Activated naive CD8-positive, alpha-beta T cell treated with anti-CD3 and anti-CD28 coated beads, Interleukin-2, amount 50 U/mL, for 16 hours (primary cell): ENCODE results near the gene SMIM1.
"Not testable (repeated sequence)": the region's sequence is repeated elsewhere in the genome, so short reads cannot be mapped to it uniquely, and the experiment has no call there.

Source experiments
- DNase-seq: peaks from one replicate; pipeline ENCODE4 v3.0.0-alpha.2; 2020; ENCODE audit warnings: low read depth, low spot score

Gene SMIM1

GRCh38 chr1:3736708-3737107 lies 35.8 kb upstream of the SMIM1 start:
- no peak for DNase-seq

- no peak for DNase-seq
Observed at GRCh38 chr1:3738943-3739342, 33.6 kb upstream of the SMIM1 start.

DNA sequence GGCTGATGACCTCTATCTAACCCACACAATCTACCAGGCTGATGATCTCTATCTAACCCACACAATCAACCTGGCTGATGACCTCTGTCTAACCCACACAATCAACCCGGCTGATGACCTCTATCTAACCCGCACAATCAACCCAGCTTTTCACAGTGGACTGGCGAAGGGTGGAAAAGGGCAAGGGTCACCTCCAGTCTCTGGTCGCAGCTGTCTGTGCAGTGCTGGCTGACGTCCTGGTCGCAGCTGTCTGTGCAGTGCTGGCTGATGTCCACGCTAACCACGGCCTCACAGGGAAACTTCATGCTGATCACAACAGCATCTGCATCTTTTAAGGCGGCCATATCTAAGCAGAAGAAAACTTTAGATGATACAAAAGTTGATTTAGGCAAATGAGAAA lies 32.5 kb upstream of the SMIM1 start:
- DNase-seq: no peak

DNA sequence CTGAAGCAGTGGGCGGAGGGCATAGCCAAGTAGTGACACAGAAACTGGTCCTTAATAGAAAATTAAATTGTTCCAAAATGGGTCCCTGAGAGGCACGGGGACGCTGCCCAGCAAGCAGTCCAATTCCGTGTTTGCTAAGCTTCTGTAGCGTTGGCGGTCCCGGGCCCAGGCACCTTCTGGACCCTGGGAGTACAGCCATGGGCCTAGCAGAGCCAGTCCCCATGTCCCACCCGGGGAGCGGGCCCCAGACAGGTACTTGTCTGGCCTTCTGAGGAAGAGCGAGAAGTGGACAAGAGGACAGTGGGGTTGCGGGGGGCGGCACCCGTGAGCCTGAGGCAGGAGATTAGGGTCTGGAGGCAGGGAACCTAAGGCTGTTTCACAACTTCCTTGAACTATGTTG lies 31.8 kb upstream of the SMIM1 start:
- no peak for DNase-seq

DNA sequence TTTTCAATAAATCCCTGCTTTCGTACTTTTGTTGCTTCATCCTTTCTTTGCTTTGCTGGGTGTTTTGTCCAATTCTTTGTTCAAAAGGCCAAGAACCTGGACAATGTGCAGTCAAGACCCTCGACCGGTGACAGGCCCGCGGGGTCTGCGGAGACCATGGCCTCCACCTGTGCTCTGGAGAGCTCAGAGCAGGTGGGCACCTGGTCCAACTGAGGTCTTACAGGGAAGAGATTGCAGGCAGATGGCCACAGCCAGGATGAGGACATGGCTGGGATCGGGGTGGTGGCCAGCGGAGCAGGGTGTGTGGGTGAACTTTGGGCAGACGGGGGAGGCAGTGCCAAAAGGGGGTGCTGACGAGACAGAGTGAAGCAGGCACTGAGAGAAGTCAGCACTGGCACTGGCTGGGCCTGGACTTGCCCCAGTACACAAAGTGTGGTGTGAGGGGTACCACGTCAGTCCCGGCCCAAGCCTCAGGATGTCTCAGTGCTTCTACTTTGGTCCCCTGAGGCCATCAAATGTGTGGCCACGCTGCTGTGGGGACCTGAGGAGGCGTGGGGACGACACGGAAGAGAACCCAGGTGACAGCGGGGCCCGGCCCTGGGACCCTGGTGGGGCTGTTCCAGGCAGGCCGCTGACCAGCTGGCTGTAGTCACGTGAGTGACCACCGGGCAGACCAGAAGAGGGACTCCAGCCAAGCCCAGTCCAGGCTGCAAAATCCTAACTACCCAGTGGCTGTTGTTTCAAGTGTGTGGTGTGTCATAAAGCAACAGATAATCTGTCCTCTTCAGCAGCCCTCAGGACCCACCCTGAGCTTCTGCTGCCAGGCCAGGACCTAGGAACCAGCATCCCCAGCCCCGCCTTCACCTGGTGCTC lies 30.7 kb upstream of the SMIM1 start:
- no peak for DNase-seq

DNA sequence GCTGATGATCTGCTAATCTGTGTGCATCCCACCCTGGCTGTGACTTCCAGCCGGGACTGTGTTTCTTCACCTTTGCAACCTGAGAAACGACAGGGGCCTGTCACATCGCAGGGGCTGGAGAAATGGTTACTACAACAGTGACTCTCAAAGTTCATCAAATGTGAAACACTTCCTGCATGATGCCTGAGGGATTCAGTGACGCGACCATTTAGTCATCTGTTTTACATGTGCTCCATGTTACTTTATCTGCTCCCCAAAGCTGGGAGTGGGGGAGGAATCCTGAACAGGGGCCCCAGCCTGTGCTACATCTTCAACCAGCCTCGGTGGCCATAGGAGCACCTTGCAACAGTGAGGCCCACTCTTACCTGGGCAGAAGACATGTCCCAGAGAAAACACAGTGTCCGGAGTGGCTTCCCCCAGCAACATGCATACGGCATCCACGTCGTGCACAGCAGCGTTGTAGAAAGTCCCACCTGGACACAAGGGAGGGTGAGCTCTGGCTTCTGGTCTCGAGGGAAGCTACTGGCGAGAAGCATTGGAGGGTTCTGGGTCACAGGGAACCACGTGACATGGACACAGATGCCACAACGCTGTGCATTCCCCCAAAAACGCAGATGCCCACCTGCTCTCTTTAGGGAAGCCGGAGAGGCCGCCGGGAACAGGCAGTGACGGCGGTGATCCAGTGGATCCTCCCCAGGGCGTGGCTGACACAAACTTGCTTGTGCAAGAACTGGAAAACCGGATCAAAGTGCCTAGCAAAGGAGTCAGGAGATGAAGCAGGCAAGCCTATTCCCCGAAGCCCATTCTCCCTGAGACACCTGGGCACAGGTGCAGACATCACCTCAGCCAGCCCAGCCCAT lies 29.9 kb upstream of the SMIM1 start:
- no peak for DNase-seq

- no peak for DNase-seq
Observed at GRCh38 chr1:3743421-3743820, 29.1 kb upstream of the SMIM1 start.

- DNase-seq: no peak
Observed at GRCh38 chr1:3743826-3744225, 28.7 kb upstream of the SMIM1 start.

DNA sequence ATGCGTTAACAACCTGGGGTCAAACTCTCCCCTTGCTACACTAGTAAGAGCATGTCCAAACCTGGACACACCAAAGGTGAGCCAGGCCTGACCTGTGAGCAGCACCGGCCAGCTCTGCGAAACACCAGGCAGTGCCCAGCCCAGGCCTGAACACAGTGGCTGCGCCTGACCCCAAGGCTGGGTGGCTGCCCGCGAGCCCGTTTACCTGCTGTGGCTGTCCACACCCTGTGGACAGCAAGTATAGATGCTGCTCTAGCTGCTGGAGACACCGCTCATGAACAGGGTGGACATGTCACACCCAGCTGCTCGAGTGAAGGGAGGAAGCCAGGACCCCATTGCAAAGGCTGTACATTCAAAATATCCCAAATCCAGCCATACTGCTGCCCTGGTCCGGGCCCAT lies 27.9 kb upstream of the SMIM1 start:
- DNase-seq: no peak

- no peak for DNase-seq
Observed at GRCh38 chr1:3745071-3745470, 27.5 kb upstream of the SMIM1 start.

GRCh38 chr1:3745590-3746381 lies 26.8 kb upstream of the SMIM1 start:
- DNase-seq: no peak

GRCh38 chr1:3746389-3746829 lies 26.1 kb upstream of the SMIM1 start:
- DNase-seq: no peak

- peak; percentile 79 for DNase-seq
Observed at GRCh38 chr1:3746830-3747521, 25.6 kb upstream of the SMIM1 start.

DNA sequence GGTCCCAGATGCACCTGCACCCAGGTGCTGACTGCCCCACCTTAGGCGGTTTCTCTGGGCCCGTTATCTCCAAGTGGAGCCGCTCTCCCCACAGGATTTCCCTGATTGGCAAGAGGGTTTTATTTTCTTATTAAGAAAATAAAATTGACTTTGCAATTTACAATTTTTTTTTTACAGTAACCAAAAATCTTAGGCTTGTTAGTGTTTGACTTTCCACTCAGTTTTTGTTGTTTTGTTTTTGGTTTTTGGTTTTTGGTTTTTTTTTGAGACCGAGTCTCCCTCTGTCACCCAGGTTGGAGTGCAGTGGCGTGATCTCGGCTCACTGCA lies 25.1 kb upstream of the SMIM1 start:
- no peak for DNase-seq

- no peak for DNase-seq
Observed at GRCh38 chr1:3747903-3748302, 24.6 kb upstream of the SMIM1 start.

DNA sequence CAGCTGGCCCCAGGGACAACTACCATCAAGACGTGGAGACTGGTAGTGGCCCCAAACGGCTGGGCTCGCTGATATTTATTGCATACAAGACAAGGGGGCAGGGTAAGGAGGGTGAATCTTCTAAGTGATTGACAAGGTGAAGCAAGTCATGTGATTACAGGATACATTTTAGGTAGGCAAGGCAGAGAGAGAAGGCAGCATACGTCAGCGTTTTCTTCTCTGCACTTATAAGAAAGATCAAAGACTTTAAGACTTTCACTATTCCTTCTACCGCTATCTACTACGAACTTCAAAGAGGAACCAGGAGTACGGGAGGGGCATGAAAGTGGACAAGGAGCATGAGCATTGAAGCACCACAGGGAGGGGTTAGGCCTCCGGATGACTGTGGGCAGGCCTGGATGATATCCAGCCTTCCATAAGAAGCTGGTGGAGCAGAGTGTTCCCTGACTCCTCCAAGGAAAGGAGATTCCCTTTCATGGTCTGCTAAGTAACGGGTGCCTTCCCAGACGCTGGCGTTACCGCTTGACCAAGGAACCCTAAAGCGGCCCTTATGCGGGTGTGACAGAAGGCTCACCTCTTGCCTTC lies 24.1 kb upstream of the SMIM1 start:
- DNase-seq: not testable (repeated sequence)

GRCh38 chr1:3749512-3749911 lies 23.0 kb upstream of the SMIM1 start:
- no peak for DNase-seq

GRCh38 chr1:3750741-3751140 lies 21.8 kb upstream of the SMIM1 start:
- no peak for DNase-seq

DNA sequence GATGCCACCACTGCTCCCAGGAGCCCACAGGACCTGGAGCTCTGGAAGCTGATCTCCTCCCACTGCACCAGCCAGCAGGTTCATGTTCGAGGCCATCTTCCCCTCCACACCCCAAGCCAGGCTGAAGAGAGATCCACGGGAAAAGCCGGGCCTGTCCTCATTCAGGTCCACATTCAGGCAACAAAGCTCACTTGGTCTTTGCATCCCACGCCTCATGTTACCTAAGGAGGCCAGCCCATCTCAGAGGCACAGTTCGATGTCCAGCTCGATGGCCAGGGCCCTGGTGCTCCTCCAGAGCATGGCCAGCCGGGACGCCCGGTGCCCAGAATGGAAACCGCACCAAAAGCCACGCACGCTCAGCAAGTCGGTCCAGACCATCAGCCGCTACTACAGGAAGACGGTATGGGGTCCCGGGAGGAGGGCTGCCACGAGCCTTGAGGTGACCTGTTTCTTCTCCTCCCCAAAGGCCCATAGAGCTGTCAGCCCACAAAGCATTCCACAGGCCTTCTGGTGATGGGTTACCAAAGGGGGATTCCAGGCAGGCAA lies 20.1 kb upstream of the SMIM1 start, which contains the start of gene CCDC27:
Gene CCDC27, plus strand, starts transcription at position 51 of the 546 bp plus-strand sequence. Its CDS starts 32 bp downstream, at position 83.
- DNase-seq: no peak

DNA sequence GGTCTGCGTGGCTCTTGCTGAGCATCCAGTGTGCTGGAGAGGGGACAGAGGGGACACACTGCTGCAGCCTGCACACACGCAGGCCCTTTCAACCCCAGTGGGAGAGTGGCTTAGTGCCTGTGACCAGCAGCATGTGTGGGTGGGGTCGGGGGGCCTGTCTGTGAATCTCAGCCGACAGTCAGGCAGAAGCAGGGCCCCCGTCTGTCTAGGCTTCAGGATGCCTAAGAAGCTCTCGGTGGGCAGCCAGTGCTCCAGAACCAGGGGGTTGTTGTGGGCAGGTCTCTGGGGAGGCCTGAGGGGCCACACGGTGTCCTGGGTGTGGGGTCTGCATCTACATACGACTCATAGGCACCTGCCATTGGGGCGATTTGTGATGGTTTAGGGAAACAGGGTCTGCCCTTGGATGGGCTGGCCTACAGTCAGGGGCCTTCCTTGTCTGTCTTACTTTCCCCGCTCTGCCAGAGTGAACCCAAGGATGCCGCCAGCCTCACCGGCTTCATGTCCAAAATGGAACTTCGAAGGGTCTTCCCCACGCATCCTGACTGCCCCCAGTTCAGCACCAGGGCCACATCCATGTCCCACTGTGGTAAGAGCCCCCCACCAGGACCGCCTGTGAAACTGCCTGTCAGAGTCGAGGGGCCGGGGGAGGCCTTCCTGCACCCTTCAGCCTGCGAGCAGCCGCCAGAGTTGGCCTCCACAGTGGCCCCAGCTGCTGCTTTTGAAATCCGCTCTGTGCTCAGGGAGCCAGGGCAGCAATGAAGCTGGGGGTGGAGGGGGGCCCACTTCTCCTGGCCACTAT lies 18.7 kb upstream of the SMIM1 start:
- DNase-seq: no peak
